Measurements from ENCODE around the gene S100A5.

The S100A5 gene

GRCh38 chr1:153490272-153491051 is 50.3 kb downstream of the S100A5 start:
- Histone ChIP-seq H4K20me1 (ENCODE audit: insufficient read depth, low read length, poor library complexity, severe bottlenecking) (no peaks in the 10 kb centered on the region), H3K4me2 (ENCODE audit: low read depth, low read length, poor library complexity, severe bottlenecking) (no peak overlapping the region), H2AFZ (ENCODE audit: low read length) (no peak overlapping the region), H3K9me2 (replicated peaks; ENCODE audit: low read depth, low read length) (no peaks in the 10 kb centered on the region), H3K9me3 (ENCODE audit: insufficient read depth, low read depth, low read length) (no peaks in the 10 kb centered on the region), H3K9ac (ENCODE audit: low read depth, low read length, poor library complexity, severe bottlenecking) (no peak overlapping the region), H3F3A (ENCODE audit: low read depth) (no peaks in the 10 kb centered on the region), H3K79me2 (ENCODE audit: insufficient read depth, low read length) (no peaks in the 10 kb centered on the region), H3K4me3 (ENCODE audit: low read length, poor library complexity, severe bottlenecking) (no peak overlapping the region), H3K27me3 (ENCODE audit: insufficient read depth, low read length, poor library complexity, severe bottlenecking) (no peaks in the 10 kb centered on the region), H3K36me3 (ENCODE audit: insufficient read depth, low read length) (no peaks in the 10 kb centered on the region), H3K4me1 (ENCODE audit: insufficient read depth, low read length, poor library complexity, severe bottlenecking) (peaks cover 4% of the 10 kb centered on the region)
- no peak for TF ChIP-seq CTCF (conservative IDR thresholded peaks at IDR 0.05; ENCODE audit: low read length)
- TF ChIP-seq EZH2phosphoT487 (IDR thresholded peaks at IDR 0.05; ENCODE audit: borderline replicate concordance), result no peak

- TF ChIP-seq CTCF (conservative IDR thresholded peaks at IDR 0.05; ENCODE audit: low read length) (no peak), EZH2phosphoT487 (IDR thresholded peaks at IDR 0.05; ENCODE audit: borderline replicate concordance) (no peak)
- H3K27me3 ChIP-seq (ENCODE audit: insufficient read depth, low read length, poor library complexity, severe bottlenecking), result no peaks in the 10 kb centered on the region
- H3F3A ChIP-seq (ENCODE audit: low read depth), result no peaks in the 10 kb centered on the region
Observed at GRCh38 chr1:153488731-153489130, 52.0 kb downstream of the S100A5 start.

GRCh38 chr1:153487707-153488106 is 53.0 kb downstream of the S100A5 start:
- no peaks in the 10 kb centered on the region for H3K27me3 ChIP-seq (ENCODE audit: insufficient read depth, low read length, poor library complexity, severe bottlenecking)
- H3K4me3 ChIP-seq (ENCODE audit: low read length, poor library complexity, severe bottlenecking), result no peak overlapping the region
- no peak overlapping the region for H2AFZ ChIP-seq (ENCODE audit: low read length)
- no peaks in the 10 kb centered on the region for H4K20me1 ChIP-seq (ENCODE audit: insufficient read depth, low read length, poor library complexity, severe bottlenecking)
- H3K36me3 ChIP-seq (ENCODE audit: insufficient read depth, low read length), result no peaks in the 10 kb centered on the region
- H3K79me2 ChIP-seq (ENCODE audit: insufficient read depth, low read length), result no peaks in the 10 kb centered on the region
- no peaks in the 10 kb centered on the region for H3K4me1 ChIP-seq (ENCODE audit: insufficient read depth, low read length, poor library complexity, severe bottlenecking)
- no peaks in the 10 kb centered on the region for H3K9me2 ChIP-seq (replicated peaks; ENCODE audit: low read depth, low read length)
- H3K9ac ChIP-seq (ENCODE audit: low read depth, low read length, poor library complexity, severe bottlenecking), result no peak overlapping the region
- H3K9me3 ChIP-seq (ENCODE audit: insufficient read depth, low read depth, low read length), result no peaks in the 10 kb centered on the region
- H3F3A ChIP-seq (ENCODE audit: low read depth), result no peaks in the 10 kb centered on the region
- TF ChIP-seq CTCF (conservative IDR thresholded peaks at IDR 0.05; ENCODE audit: low read length) (no peak), EZH2phosphoT487 (IDR thresholded peaks at IDR 0.05; ENCODE audit: borderline replicate concordance) (no peak)
- no peak overlapping the region for H3K4me2 ChIP-seq (ENCODE audit: low read depth, low read length, poor library complexity, severe bottlenecking)

More at GRCh38 chr1:153488731-153489130, 52.0 kb downstream of the S100A5 start:
- Histone ChIP-seq H3K9ac (ENCODE audit: low read depth, low read length, poor library complexity, severe bottlenecking) (no peak overlapping the region), H3K9me2 (replicated peaks; ENCODE audit: low read depth, low read length) (no peaks in the 10 kb centered on the region), H3K4me1 (ENCODE audit: insufficient read depth, low read length, poor library complexity, severe bottlenecking) (no peaks in the 10 kb centered on the region), H3K79me2 (ENCODE audit: insufficient read depth, low read length) (no peaks in the 10 kb centered on the region), H3K4me3 (ENCODE audit: low read length, poor library complexity, severe bottlenecking) (no peak overlapping the region), H3K36me3 (ENCODE audit: insufficient read depth, low read length) (no peaks in the 10 kb centered on the region), H4K20me1 (ENCODE audit: insufficient read depth, low read length, poor library complexity, severe bottlenecking) (no peaks in the 10 kb centered on the region), H3K4me2 (ENCODE audit: low read depth, low read length, poor library complexity, severe bottlenecking) (no peak overlapping the region), H2AFZ (ENCODE audit: low read length) (no peak overlapping the region), H3K9me3 (ENCODE audit: insufficient read depth, low read depth, low read length) (no peaks in the 10 kb centered on the region)
